ENCODE data around the gene EDEM1. TPM values are rescaled to one million over a fixed set of nuclear protein-coding genes. Genes with fewer than 3 reads are reported as not detected.
"Not testable (repeated sequence)": the region's sequence is repeated elsewhere in the genome, so short reads cannot be mapped to it uniquely, and the experiment has no call there.

The EDEM1 gene
- total RNA-seq, 1 experiment from 2014 or later = 17.5 TPM

- DNase-seq (ENCODE audit: low spot score) = no peak
Observed at GRCh38 chr3:5172018-5172417, 15.5 kb upstream of the EDEM1 start.

DNA sequence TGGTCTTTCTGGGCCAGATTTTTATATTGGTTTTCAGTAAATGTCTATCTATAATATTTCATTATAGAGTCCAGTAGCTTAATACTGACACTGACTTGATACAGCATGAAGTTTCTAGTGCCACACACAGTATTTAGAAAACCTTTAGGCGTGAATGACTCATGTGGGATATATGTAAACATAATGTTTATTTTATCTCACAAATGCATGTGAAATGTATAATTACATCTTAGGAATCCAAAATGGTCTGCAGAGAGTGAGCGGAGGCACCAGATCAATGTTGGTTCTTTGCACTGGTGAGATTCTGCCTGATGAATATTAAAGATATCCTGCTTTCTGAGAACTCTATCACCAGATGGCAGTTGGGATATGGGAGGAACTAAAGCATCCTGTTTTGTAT, 8.5 kb upstream of the EDEM1 start:
- not testable (repeated sequence) for DNase-seq (ENCODE audit: low spot score)

DNA sequence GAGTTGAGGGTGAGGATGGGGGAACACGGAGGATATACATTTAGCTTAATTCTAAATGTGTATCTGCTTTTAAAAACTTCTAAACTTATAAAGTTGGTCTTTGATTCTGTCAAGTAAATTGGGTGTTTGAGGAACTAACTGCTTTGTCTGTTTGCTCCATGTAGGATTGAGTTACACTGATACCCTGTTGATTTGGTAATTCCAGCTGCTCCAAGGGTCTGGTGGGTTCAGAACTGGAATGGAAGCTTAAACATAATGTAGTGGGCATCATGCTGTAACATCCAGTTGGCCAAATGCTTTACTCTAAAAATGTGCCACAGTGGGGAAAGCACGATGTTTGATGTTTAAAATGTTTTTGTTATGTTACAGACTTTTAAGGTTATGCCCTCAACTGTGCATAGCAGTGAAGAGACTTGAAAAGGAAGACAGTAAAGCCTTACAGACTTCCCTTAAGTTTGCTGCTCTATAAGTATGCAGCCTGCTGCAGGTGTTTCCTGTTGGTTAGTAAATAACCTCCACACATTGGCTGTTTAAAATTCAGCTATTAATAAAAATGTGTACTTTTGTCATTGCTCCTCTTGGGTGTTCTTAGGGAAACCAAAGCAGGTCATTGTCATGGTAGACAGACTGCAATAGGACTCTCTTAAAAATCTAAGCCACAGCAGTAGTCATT, 5.9 kb upstream of the EDEM1 start:
- no peak for DNase-seq (ENCODE audit: low spot score)

DNA sequence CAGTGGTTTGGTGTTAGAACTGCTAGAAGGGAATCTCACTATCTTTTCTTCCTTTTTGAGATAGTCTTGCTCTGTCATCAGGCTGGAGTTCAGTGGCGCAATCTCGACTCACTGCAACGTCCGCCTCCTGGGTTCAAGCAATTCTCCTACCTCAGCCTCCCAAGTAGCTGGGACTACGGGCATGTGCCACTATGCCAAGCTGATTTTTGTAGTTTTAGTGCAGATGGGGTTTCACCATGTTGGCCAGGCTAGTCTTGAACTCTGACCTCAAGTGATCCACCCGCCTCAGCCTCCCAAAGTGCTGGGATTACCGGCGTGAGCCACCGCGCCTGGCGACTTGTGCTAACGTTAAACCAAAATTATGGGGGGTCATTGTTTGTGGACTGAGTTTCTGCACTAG, 3.8 kb upstream of the EDEM1 start:
- DNase-seq (ENCODE audit: low spot score) = not testable (repeated sequence)

- no peak for DNase-seq (ENCODE audit: low spot score)
Observed at GRCh38 chr3:5184499-5184898, 3.0 kb upstream of the EDEM1 start.

DNA sequence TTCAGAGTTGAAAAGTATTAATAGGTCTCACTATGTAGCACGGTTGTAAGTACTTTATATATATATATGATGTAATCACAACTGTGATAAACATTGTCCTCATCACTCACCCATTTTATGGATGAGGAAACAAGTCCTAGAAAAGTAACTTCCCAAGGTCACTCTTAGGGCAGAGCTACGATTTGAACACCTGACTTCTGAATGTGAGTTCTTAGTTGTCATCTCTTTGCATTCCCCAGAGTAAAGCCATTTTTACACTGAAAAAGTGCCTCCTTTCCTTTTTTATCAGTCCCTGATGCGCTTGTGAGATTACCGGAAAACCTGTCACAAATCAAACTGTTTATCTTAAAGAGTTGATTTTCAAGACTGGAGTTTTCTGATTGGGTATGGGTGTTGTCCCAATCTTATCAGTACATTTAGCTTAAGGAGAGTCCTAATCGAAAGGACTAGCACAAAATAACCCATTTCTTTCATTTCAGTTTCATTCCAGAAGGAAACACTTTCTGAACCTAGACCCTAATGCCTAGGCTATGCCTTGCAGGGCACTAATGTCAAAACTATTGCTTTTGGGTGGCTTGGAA, 2.3 kb upstream of the EDEM1 start:
- DNase-seq (ENCODE audit: low spot score) = no peak

GRCh38 chr3:5186089-5186857, 1.2 kb upstream of the EDEM1 start:
- no peak for DNase-seq (ENCODE audit: low spot score)

GRCh38 chr3:5186858-5187155, 700 bp upstream of the EDEM1 start:
- DNase-seq (ENCODE audit: low spot score) = no peak

DNA sequence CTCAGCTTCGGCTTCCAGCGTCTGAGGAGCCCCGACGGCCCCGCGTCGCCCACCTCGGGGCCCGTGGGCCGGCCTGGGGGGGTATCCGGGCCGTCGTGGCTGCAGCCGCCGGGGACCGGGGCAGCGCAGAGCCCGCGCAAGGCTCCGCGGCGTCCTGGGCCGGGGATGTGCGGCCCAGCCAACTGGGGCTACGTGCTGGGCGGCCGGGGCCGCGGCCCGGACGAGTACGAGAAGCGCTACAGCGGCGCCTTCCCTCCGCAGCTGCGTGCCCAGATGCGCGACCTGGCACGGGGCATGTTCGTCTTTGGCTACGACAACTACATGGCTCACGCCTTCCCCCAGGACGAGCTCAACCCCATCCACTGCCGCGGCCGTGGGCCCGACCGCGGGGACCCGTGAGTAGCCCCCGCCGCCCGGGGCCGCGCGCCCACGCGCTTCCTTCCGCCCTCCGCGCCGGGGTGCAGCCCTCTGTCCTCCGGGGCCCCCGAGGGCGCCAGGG, 462 bp downstream of the EDEM1 start:
- no peak for DNase-seq (ENCODE audit: low spot score)

GRCh38 chr3:5188419-5189221, 1.1 kb downstream of the EDEM1 start:
- DNase-seq (ENCODE audit: low spot score) = no peak

DNA sequence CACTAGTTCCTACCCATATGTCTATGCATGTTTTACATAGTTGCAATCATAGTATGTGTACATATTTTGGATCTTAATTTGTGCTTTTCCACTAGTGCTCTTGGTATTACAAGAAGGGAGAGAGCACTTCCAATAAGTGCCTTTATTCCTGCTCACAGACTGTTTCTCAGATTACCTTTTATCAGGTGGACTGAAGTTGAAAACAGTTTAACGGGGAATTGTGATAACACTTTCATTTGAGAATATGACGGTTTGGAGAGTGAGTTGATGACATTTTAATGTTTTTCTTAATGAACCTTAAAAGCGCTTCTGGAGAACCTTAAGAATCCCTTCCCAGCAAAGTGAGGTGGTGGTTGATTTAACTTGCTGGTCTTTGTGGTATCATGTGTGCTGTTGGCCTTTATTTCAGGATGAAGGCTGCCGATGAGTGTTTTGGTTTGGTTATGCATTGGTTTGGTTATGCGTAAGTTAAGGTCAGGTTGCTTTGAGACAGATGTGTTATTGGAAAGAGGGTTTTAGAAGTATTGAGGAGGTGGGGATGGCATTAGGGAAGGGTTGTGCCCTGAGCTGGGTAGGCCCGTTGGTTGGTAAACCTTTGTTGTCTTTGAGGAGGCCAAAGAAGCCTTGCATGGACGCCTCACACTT, 2.8 kb downstream of the EDEM1 start:
- no peak for DNase-seq (ENCODE audit: low spot score)

DNA sequence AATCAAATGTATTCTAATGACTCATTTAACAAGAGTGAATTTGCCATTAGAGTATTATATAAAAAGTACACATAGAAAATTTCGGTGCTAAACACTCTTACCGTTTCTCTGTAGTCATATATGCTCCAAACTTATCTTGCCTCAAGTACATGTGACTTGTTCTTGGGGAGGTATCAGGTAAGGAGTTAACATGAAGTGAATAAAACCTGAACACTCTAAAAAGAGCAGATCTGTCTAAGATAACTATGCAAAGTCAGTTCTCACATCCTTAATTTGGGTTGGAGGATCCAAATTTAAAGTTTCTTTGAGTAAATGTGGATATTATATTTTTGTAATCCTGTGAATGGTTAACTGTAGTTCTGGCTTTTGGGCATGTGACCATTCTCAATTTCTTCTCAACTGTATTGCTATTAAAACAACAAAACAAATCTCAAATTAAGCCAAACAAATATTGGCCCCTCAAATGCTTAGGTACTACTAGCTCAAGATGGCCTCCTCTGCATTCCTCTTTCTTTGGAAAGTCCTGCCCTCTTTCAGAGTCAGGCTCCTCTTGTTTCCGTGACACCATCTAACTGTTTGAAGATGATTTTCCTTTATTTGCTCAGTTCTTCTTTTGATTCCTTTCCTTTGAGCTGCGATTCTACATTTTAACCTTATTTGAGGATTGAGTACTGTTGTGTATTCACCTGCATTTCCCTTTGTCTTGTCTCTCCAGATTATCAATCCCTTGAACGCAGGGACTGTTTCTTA, 4.2 kb downstream of the EDEM1 start:
- DNase-seq (ENCODE audit: low spot score) = no peak

DNA sequence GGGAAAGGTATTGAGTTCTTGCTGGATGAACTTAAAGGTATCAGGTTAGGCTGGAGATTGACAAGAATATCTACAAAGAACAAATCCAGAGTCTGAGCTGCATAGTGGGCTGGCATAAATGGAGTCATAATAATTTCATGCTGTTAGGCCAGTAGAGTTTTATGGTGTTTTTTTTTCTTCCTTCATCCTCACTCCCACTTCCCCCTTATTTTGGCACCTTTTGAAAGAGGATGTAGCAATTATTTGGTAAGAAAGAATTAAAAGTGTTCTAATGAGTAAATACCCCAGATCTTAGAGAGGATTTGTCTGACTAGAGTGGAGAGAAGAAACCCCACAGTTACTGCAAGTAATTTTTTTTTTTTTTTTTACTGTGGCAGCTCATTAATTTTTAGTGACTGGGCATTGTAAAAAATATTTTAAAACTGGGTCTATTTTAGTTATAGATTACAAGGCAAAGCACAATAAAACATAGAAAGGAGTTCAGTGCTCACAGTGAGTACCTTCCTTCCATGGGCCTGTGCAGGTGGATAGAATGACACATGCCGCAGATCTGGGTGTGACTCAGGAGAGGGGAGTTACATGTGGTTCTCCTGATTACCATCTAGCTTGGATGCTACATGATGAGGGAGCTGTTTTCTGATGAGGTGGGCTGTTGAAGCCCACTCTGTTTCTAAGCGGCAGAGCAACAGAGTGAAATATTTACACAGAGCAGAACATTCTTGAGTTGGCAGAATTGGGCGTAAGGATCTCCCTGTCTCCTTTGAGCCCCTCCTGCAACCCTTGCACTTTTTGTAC, 5.3 kb downstream of the EDEM1 start:
- DNase-seq (ENCODE audit: low spot score) = no peak

GRCh38 chr3:5194341-5194740, 6.8 kb downstream of the EDEM1 start:
- no peak for DNase-seq (ENCODE audit: low spot score)

- DNase-seq (ENCODE audit: low spot score) = peak; percentile 60
Observed at GRCh38 chr3:5194801-5195509, 7.4 kb downstream of the EDEM1 start.

DNA sequence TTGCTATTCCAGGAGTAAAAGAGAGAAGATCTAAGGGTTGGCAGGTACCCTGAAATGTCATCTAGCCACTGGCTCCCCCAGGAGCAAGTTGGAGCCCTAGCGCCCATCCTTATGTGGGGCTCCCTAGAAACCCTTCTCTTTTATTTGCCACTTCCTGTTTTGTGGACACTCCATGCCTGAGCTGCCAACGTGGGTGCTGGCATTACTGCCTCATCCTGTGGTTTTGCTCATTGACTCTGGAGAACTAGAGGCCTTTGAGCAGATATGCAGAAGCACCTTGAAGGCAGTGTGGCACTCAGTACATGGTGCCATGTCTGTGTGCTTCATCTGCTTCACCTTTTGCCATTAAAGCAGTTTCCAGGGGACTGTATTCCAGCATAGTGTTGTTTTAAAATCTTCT, 8.1 kb downstream of the EDEM1 start:
- DNase-seq (ENCODE audit: low spot score) = peak; percentile 56

GRCh38 chr3:5197022-5197421, 9.5 kb downstream of the EDEM1 start:
- DNase-seq (ENCODE audit: low spot score) = no peak

- DNase-seq (ENCODE audit: low spot score) = peak; percentile 31
Observed at GRCh38 chr3:5197470-5198312, 10.2 kb downstream of the EDEM1 start.

- DNase-seq (ENCODE audit: low spot score) = no peak
Observed at GRCh38 chr3:5198313-5198677, 10.8 kb downstream of the EDEM1 start.
